SK-N-SH (cell line): Measurements from ENCODE around the gene CKB. TPM values are rescaled to one million over a fixed set of nuclear protein-coding genes. Genes with fewer than 3 reads are reported as not detected.

ENCODE experiments used
- CTCF ChIA-PET: fragments of 300-600, 350-600 bp; formaldehyde crosslinking; extraction: SDS; loops from one replicate; lab custom pipeline; 2021; lab: Yijun Ruan, JAX
- POLR2A ChIA-PET: fragments of 350-600 bp; sonication (Branson Sonifier 250); formaldehyde crosslinking; extraction: SDS; loops from one replicate; lab custom pipeline; 2020; ENCODE audit warnings: antibody characterized with exemption, inconsistent platforms; lab: Yijun Ruan, JAX
- DNase-seq: peaks from one replicate; pipeline ENCODE4 v3.0.0; 2012
- H2AFZ ChIP-seq: fragments of 200-600 bp; sonication (generic); 2 replicates; pipeline ENCODE4 v1.8.1; 2016; ENCODE audit warnings: antibody characterized with exemption, mild to moderate bottlenecking, low read depth
- H3F3A ChIP-seq: fragments of 200-600 bp; sonication (generic); replicated peaks from 2 replicates; pipeline ENCODE3; 2016; ENCODE audit warnings: antibody characterized with exemption, mild to moderate bottlenecking; ENCODE audit not compliant: insufficient read depth
- H3K27ac ChIP-seq, 2 experiments: fragments of 200-500 bp in 1 of 2; fragments of 200-600 bp in 1 of 2; sonication (Bioruptor generic) in 1 of 2; sonication (generic), shearing (Covaris generic) in 1 of 2; 2 replicates each; pipeline versions ENCODE4 v1.5.1 to v1.6.1; 2014 to 2016; ENCODE audit warnings: low read depth in 2 of 2, inconsistent platforms in 1 of 2, low read length in 1 of 2, mild to moderate bottlenecking in 1 of 2, mixed read lengths in 1 of 2
- H3K27me3 ChIP-seq: fragments of 200-600 bp; sonication (generic), shearing (Covaris generic); 2 replicates; pipeline ENCODE4 v1.6.1; 2016; ENCODE audit warnings: mixed run types; ENCODE audit not compliant: insufficient read depth
- H3K36me3 ChIP-seq, 2 experiments: fragments of 200-500 bp in 1 of 2; fragments of 200-600 bp in 1 of 2; sonication (Bioruptor generic) in 1 of 2; sonication (generic) in 1 of 2; replicated peaks in 1 of 2; 2 replicates each; pipeline versions ENCODE3 to v1.5.1; 2014 to 2016; ENCODE audit warnings: low read length in 1 of 2, mild to moderate bottlenecking in 1 of 2; ENCODE audit not compliant: insufficient read depth in 2 of 2, control insufficient read depth in 1 of 2
- H3K4me1 ChIP-seq, 2 experiments: fragments of 200-500 bp in 1 of 2; fragments of 200-600 bp in 1 of 2; sonication (Bioruptor generic) in 1 of 2; sonication (generic), shearing (Covaris generic) in 1 of 2; 2 replicates each; pipeline versions ENCODE4 v1.5.1 to v1.6.1; 2014 to 2016; ENCODE audit warnings: low read depth in 1 of 2, low read length in 1 of 2, mixed run types in 1 of 2; ENCODE audit not compliant: insufficient read depth in 2 of 2, control insufficient read depth in 1 of 2
- H3K4me2 ChIP-seq: fragments of 200-600 bp; sonication (generic), shearing (Covaris generic); 2 replicates; pipeline ENCODE4 v1.6.1; 2017; ENCODE audit warnings: mixed run types
- H3K4me3 ChIP-seq, 2 experiments: fragments of 200-500 bp in 1 of 2; fragments of 200-600 bp in 1 of 2; sonication (Bioruptor generic) in 1 of 2; sonication (generic), shearing (Covaris generic) in 1 of 2; 2 replicates each; pipeline versions ENCODE4 v1.5.1 to v1.8.1; 2014 to 2016; ENCODE audit warnings: low read depth in 2 of 2, inconsistent platforms in 1 of 2, low read length in 1 of 2, mild to moderate bottlenecking in 1 of 2, mixed read lengths in 1 of 2, moderate library complexity in 1 of 2
- H3K79me2 ChIP-seq: fragments of 200-600 bp; sonication (generic); 2 replicates; pipeline ENCODE4 v1.8.1; 2017; ENCODE audit warnings: mild to moderate bottlenecking; ENCODE audit not compliant: insufficient read depth
- H3K9ac ChIP-seq: fragments of 200-600 bp; sonication (generic); 2 replicates; pipeline ENCODE4 v1.6.1; 2017; ENCODE audit warnings: mixed run types
- H3K9me2 ChIP-seq: fragments of 200-600 bp; sonication (generic); 2 replicates; pipeline ENCODE4 v1.6.1; 2017; ENCODE audit warnings: mixed run types
- H3K9me3 ChIP-seq: fragments of 200-600 bp; sonication (generic); 2 replicates; pipeline ENCODE4 v1.6.1; 2017; ENCODE audit warnings: mixed run types, mild to moderate bottlenecking, moderate library complexity
- H4K20me1 ChIP-seq: fragments of 200-600 bp; sonication (generic); 2 replicates; pipeline ENCODE4 v1.6.1; 2017; ENCODE audit warnings: mild to moderate bottlenecking, mixed run types; ENCODE audit not compliant: insufficient read depth
- GABPA ChIP-seq: IDR thresholded peaks from 2 replicates; pipeline ENCODE4 v1.4.0; 2012; ENCODE audit warnings: low read depth, mild to moderate bottlenecking
- GATA2 ChIP-seq: sonication (generic); formaldehyde crosslinking; IDR thresholded peaks from 2 replicates; pipeline ENCODE4 v1.5.0; 2020; ENCODE audit warnings: mild to moderate bottlenecking, missing genetic modification reagents
- MAX ChIP-seq: IDR thresholded peaks from 2 replicates; pipeline ENCODE4 v1.4.0; 2012; ENCODE audit warnings: low read depth
- MXI1 ChIP-seq: IDR thresholded peaks from 2 replicates; pipeline ENCODE4 v1.6.1; 2012; ENCODE audit warnings: mild to moderate bottlenecking, low read depth, low read length, improper control_type of control experiment
- NFIC ChIP-seq: IDR thresholded peaks from 2 replicates; pipeline ENCODE4 v1.4.0; 2012; ENCODE audit warnings: borderline replicate concordance
- NRF1 ChIP-seq: IDR thresholded peaks from 2 replicates; pipeline ENCODE4 v1.6.1; 2012; ENCODE audit warnings: low read depth, mild to moderate bottlenecking, low read length
- POLR2AphosphoS5 ChIP-seq: IDR thresholded peaks from 2 replicates; pipeline ENCODE4 v1.6.1; 2012; ENCODE audit warnings: low read depth, low read length
- RAD21 ChIP-seq: IDR thresholded peaks from 2 replicates; pipeline ENCODE4 v1.6.1; 2012; ENCODE audit warnings: mild to moderate bottlenecking, low read length
- RCOR1 ChIP-seq: fragments of 150-350 bp; IDR thresholded peaks from 2 replicates; pipeline ENCODE4 v1.6.1; 2017; ENCODE audit warnings: antibody characterized with exemption, low read length
- USF2 ChIP-seq: fragments of 150-350 bp; IDR thresholded peaks from 2 replicates; pipeline ENCODE4 v1.6.1; 2017; ENCODE audit warnings: antibody characterized with exemption, low read length, low read depth, borderline replicate concordance
- WGBS: methylation state at CpG from one replicate; pipeline ENCODE4 v1.1.6; 2017; ENCODE audit warnings: low lambda C conversion rate; 5-methylcytosine and 5-hydroxymethylcytosine counted together
- polyA plus RNA-seq, 3 experiments: library from polyadenylated mRNA; depleted of rRNA; stranded (reverse); fragments of >200 nt; gene quantifications; 2 replicates each; pipeline ENCODE4 v1.2.3, GENCODE V29; 2012
- TF ChIP-seq, protein P1 (sequence below): fragments of 150-350 bp; IDR thresholded peaks from 2 replicates; pipeline ENCODE4 v1.6.1; 2016; ENCODE audit warnings: mild to moderate bottlenecking, low read depth, low read length
- TF ChIP-seq, protein P2 (sequence below): IDR thresholded peaks from 2 replicates; pipeline ENCODE4 v1.4.0; 2012; ENCODE audit warnings: low read depth, borderline replicate concordance

Gene CKB
- polyA plus RNA-seq, 1 of the 3 experiments (the other 2 are of a cell fraction), result 53.0 TPM

DNA sequence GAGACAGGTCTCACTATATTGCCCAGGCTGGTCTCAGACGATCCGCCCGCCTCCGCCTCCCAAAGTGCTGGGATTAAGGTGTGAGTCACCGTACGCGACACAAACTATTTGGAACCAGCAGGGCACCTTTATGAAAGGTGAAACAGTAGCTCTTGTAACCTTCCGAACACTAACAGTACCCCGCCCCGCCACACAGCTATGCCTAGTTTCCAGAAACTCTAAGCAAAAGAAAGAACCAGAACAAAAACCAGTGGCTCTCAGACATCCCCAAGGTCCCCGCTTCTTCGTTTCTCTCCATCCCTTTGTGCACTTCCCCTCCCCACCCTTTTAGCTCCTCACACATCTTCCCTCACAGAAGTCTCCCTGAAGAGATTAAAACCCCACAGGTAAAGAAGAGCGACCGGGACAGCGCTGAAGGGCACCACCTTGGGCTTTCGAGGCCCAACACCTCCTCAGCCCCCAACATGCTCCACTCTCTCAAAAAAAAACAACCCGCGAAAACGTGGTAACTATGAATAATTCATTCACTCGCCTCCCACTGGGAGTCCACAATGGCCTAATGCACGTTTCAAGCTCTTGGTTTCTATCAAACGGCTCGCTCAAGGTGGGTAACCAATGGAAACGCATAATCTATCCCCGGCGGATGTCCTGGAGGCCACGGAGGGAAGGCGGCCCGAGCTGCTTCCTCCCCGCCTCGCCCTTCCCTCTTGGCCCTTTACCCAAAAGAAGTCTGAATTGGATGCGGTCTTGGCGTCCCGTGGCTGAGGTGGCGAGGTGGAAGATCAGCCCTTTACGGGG, 39.0 kb upstream of the CKB start:
- Histone ChIP-seq H2AFZ (no peak overlapping the region), H3K4me3 (peak overlapping the region; percentile 91 to 92), H3F3A (peaks cover 11% of the 10 kb centered on the region), H3K9me3 (no peaks in the 10 kb centered on the region), H3K27ac (peak overlapping the region; percentile 92), H3K4me1 (peaks cover 16 to 19% of the 10 kb centered on the region in 2 experiments; a peak in 3 of 4 replicates), H4K20me1 (peaks cover 66% of the 10 kb centered on the region), H3K9me2 (no peaks in the 10 kb centered on the region)
- ChIA-PET CTCF (interaction anchor here (0.9 to 2.2 kb wide), 7 partner anchors 9 to 168 kb away, joined by 3 to 11 read pairs (median 4); no protein-coding TSS in a partner anchor), POLR2A (interaction anchor here (0.6 to 1.5 kb wide), 5 partner anchors 9 to 119 kb away, joined by 3 to 4 read pairs (median 3); no protein-coding TSS in a partner anchor)
- peak; percentile 74 for DNase-seq
- TF ChIP-seq MXI1, result peak; percentile 19; the same call in 1 of the 2 replicates
- TF ChIP-seq NRF1, result no peak
- TF ChIP-seq, all 33 proteins: peak for 1
- H3K9ac ChIP-seq, result peak overlapping the region; percentile 94
- peak overlapping the region; percentile 98 for H3K4me2 ChIP-seq
- H3K36me3 ChIP-seq, result peaks cover 23 to 31% of the 10 kb centered on the region in 2 experiments
- 21% methylated on average over 27 of the region's 36 CpGs for WGBS
- H3K79me2 ChIP-seq, result peaks cover 97% of the 10 kb centered on the region
- H3K27me3 ChIP-seq, result no peaks in the 10 kb centered on the region

- ChIA-PET CTCF (interaction anchor here (1.4 to 2.7 kb wide), 5 partner anchors 8 to 61 kb away, joined by 3 to 13 read pairs (median 9); no protein-coding TSS in a partner anchor), POLR2A (no interaction called here)
- peaks cover 24 to 32% of the 10 kb centered on the region in 2 experiments for H3K36me3 ChIP-seq
- no peaks in the 10 kb centered on the region for H3K9me3 ChIP-seq
- peak overlapping the region in 1 of 2 experiments; percentile 92; a peak in 3 of 4 replicates for H3K4me3 ChIP-seq
- DNase-seq, result no peak
- peaks cover 97% of the 10 kb centered on the region for H3K79me2 ChIP-seq
- H3K4me1 ChIP-seq, result peaks cover 16 to 19% of the 10 kb centered on the region in 2 experiments; a peak in 3 of 4 replicates
- peak overlapping the region; percentile 98 for H3K4me2 ChIP-seq
- H3F3A ChIP-seq, result peaks cover 14% of the 10 kb centered on the region
- H3K9ac ChIP-seq, result peak overlapping the region; percentile 94; the same call in 1 of the 2 replicates
- H3K27ac ChIP-seq, result no peak overlapping the region
- peaks cover 64% of the 10 kb centered on the region for H4K20me1 ChIP-seq
- H2AFZ ChIP-seq, result no peak overlapping the region
- no peaks in the 10 kb centered on the region for H3K9me2 ChIP-seq
- TF ChIP-seq POLR2AphosphoS5 (no peak), GABPA (no peak), MAX (no peak), GATA2 (CRISPR knock-in tag) (no peak), RCOR1 (no peak), NRF1 (no peak), NFIC (no peak), RAD21 (no peak), USF2 (no peak)
- TF ChIP-seq, protein P1, sequence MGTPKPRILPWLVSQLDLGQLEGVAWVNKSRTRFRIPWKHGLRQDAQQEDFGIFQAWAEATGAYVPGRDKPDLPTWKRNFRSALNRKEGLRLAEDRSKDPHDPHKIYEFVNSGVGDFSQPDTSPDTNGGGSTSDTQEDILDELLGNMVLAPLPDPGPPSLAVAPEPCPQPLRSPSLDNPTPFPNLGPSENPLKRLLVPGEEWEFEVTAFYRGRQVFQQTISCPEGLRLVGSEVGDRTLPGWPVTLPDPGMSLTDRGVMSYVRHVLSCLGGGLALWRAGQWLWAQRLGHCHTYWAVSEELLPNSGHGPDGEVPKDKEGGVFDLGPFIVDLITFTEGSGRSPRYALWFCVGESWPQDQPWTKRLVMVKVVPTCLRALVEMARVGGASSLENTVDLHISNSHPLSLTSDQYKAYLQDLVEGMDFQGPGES, result no peak
- TF ChIP-seq, protein P2, sequence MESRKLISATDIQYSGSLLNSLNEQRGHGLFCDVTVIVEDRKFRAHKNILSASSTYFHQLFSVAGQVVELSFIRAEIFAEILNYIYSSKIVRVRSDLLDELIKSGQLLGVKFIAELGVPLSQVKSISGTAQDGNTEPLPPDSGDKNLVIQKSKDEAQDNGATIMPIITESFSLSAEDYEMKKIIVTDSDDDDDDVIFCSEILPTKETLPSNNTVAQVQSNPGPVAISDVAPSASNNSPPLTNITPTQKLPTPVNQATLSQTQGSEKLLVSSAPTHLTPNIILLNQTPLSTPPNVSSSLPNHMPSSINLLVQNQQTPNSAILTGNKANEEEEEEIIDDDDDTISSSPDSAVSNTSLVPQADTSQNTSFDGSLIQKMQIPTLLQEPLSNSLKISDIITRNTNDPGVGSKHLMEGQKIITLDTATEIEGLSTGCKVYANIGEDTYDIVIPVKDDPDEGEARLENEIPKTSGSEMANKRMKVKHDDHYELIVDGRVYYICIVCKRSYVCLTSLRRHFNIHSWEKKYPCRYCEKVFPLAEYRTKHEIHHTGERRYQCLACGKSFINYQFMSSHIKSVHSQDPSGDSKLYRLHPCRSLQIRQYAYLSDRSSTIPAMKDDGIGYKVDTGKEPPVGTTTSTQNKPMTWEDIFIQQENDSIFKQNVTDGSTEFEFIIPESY, result no peak
- TF ChIP-seq, all 33 proteins: peak for 0
- no peaks in the 10 kb centered on the region for H3K27me3 ChIP-seq
- WGBS, result 88% methylated on average over 8 of the region's 8 CpGs
Observed at GRCh38 chr14:103560691-103561090, 38.1 kb upstream of the CKB start.
